Activated naive CD4-positive, alpha-beta T cell treated with anti-CD3 and anti-CD28 coated beads, Interleukin-2, amount 50 U/mL, for 72 hours (primary cell): Measurements from ENCODE around the gene CAVIN4. TPM values are rescaled to one million over a fixed set of nuclear protein-coding genes. Genes with fewer than 3 reads are reported as not detected.

Experiments
- ATAC-seq, 2 donors: fragments of 150-1000 bp; cut with Tn5 transposase; 2 replicates each; pipeline ENCODE4 v1.10.0; 2021; ENCODE audit warnings: mild to moderate bottlenecking in 2 of 2, moderate library complexity in 2 of 2
- DNase-seq, 2 donors: peaks; one replicate each; pipeline ENCODE4 v3.0.0; 2021 to 2022; ENCODE audit warnings: low spot score in 2 of 2
- H3K27ac Mint-ChIP-seq, 2 donors: one replicate each; pipeline ENCODE4 v1.8.0; 2022; ENCODE audit warnings: mild to moderate bottlenecking in 2 of 2, mixed read lengths in 2 of 2
- H3K36me3 Mint-ChIP-seq, 2 donors: one replicate each; pipeline ENCODE4 v1.8.0; 2022; ENCODE audit warnings: mixed read lengths in 2 of 2
- H3K9me3 Mint-ChIP-seq, 2 donors: one replicate each; pipeline ENCODE4 v1.8.0; 2022; ENCODE audit warnings: mixed read lengths in 2 of 2
- total RNA-seq, 2 donors: library from RNA; stranded (reverse); gene quantifications; one replicate each; pipeline ENCODE4 v1.2.3, GENCODE V29; 2022

The CAVIN4 gene
- total RNA-seq, 2 donors from 2014 or later: 0.14 to 0.21 TPM

- Mint-ChIP-seq H3K9me3 (peaks cover 7% of the 10 kb centered on the region in 2 donors), H3K36me3 (peaks cover 8% of the 10 kb centered on the region in 2 donors), H3K27ac (no peak overlapping the region)
- DNase-seq: no peak
- ATAC-seq: no peak
Measured at GRCh38 chr9:100619665-100620064, 41.8 kb downstream of the CAVIN4 start.

GRCh38 chr9:100623969-100624368 is 46.1 kb downstream of the CAVIN4 start:
- H3K9me3 Mint-ChIP-seq: peaks cover 5% of the 10 kb centered on the region in 2 donors
- no peak overlapping the region for H3K27ac Mint-ChIP-seq
- peaks cover 0 to 5% of the 10 kb centered on the region in 2 donors for H3K36me3 Mint-ChIP-seq
- DNase-seq: no peak
- ATAC-seq: no peak

GRCh38 chr9:100626949-100627348 is 49.1 kb downstream of the CAVIN4 start:
- Mint-ChIP-seq H3K27ac (no peak overlapping the region), H3K36me3 (peaks cover 0 to 5% of the 10 kb centered on the region in 2 donors), H3K9me3 (peaks cover 5% of the 10 kb centered on the region in 2 donors)
- ATAC-seq (no peak), DNase-seq (no peak)

GRCh38 chr9:100637787-100638186 is 59.9 kb downstream of the CAVIN4 start:
- Mint-ChIP-seq H3K36me3 (peaks cover 0 to 22% of the 10 kb centered on the region in 2 donors), H3K27ac (no peak overlapping the region), H3K9me3 (peaks cover 12 to 13% of the 10 kb centered on the region in 2 donors)
- ATAC-seq (no peak), DNase-seq (no peak)

Other genes with a start within 250 kb of the CAVIN4 start
- 10 to 100 TPM; 20.1 to 24.5 TPM for gene TEX10, start 225.1 kb upstream of the CAVIN4 start, total RNA-seq
- gene MSANTD3, start 150.9 kb upstream of the CAVIN4 start, total RNA-seq: 10 to 100 TPM; 10.8 to 18.5 TPM
- gene TMEFF1, start 104.9 kb upstream of the CAVIN4 start, total RNA-seq: under 1 TPM; 0.89 to 0.91 TPM